Cardiac muscle cell (in vitro differentiated cells and primary cell): ENCODE data around the gene NT5DC2. TPM values are rescaled to one million over a fixed set of nuclear protein-coding genes. Genes with fewer than 3 reads are reported as not detected.

ENCODE experiments used
- DNase-seq, 2 donors: peaks; one replicate each; pipeline versions ENCODE4 v3.0.0 to v3.0.0-alpha.2; 2010 to 2017; ENCODE audit warnings: low read depth in 1 of 2, low spot score in 1 of 2
- H3K27ac ChIP-seq: fragments of 200-600 bp; sonication (generic); 2 replicates; pipeline ENCODE4 v1.5.1; 2016
- H3K27me3 ChIP-seq: fragments of 200-600 bp; sonication (generic); 2 replicates; pipeline ENCODE4 v1.6.0; 2016; ENCODE audit warnings: control low read depth
- H3K36me3 ChIP-seq: fragments of 200-600 bp; sonication (generic); 2 replicates; pipeline ENCODE4 v1.5.1; 2016; ENCODE audit warnings: control low read depth
- H3K4me1 ChIP-seq: fragments of 200-600 bp; sonication (generic); 2 replicates; pipeline ENCODE4 v1.8.1; 2017; ENCODE audit warnings: low read depth, mild to moderate bottlenecking, mixed run types
- H3K4me3 ChIP-seq: fragments of 200-600 bp; sonication (generic); 2 replicates; pipeline ENCODE4 v1.5.1; 2016; ENCODE audit warnings: mild to moderate bottlenecking
- H3K9me3 ChIP-seq: fragments of 200-600 bp; sonication (generic); 2 replicates; pipeline ENCODE4 v1.5.1; 2017; ENCODE audit warnings: low read depth, mild to moderate bottlenecking, control low read depth
- CTCF ChIP-seq: IDR thresholded peaks from 2 replicates; pipeline ENCODE4 v1.5.1; 2012; ENCODE audit warnings: low read depth, mild to moderate bottlenecking, low read length
- polyA plus RNA-seq: library from polyadenylated mRNA; unstranded; fragments of >200 nt; fragmentation: Nextera tagmentation; extraction: Ambion mirVana; gene quantifications from 2 replicates; pipeline ENCODE4 v1.2.1, GENCODE V29; 2016
- total RNA-seq: library from RNA; depleted of rRNA; stranded (reverse); fragments of >200 nt; gene quantifications from 2 replicates; pipeline ENCODE4 v1.2.3, GENCODE V29; 2016

Gene NT5DC2
- total and polyA plus RNA-seq, 2 experiments from 2014 or later = 120 to 233 TPM

- no peak overlapping the region for H3K27ac ChIP-seq
- no peaks in the 10 kb centered on the region for H3K4me1 ChIP-seq
- H3K36me3 ChIP-seq = peaks cover 5% of the 10 kb centered on the region
- H3K9me3 ChIP-seq = no peaks in the 10 kb centered on the region
- no peak for DNase-seq
- no peak overlapping the region for H3K4me3 ChIP-seq
- no peaks in the 10 kb centered on the region for H3K27me3 ChIP-seq
- TF ChIP-seq CTCF = no peak
These were observed 11.6 kb downstream of the NT5DC2 start for GRCh38 chr3:52521881-52522650.

- H3K27me3 ChIP-seq = no peaks in the 10 kb centered on the region
- no peak for TF ChIP-seq CTCF
These were observed 12.2 kb downstream of the NT5DC2 start for GRCh38 chr3:52521488-52521824.

GRCh38 chr3:52520716-52521487 is 12.8 kb downstream of the NT5DC2 start:
- TF ChIP-seq CTCF = no peak
- no peak overlapping the region for H3K27ac ChIP-seq
- peaks cover 5% of the 10 kb centered on the region for H3K36me3 ChIP-seq
- no peak overlapping the region for H3K4me3 ChIP-seq
- DNase-seq = no peak
- H3K9me3 ChIP-seq = no peaks in the 10 kb centered on the region
- no peaks in the 10 kb centered on the region for H3K4me1 ChIP-seq
- H3K27me3 ChIP-seq = no peaks in the 10 kb centered on the region

More at GRCh38 chr3:52521488-52521824, 12.2 kb downstream of the NT5DC2 start:
- Histone ChIP-seq H3K9me3 (no peaks in the 10 kb centered on the region), H3K27ac (no peak overlapping the region), H3K4me3 (no peak overlapping the region), H3K4me1 (no peaks in the 10 kb centered on the region), H3K36me3 (peaks cover 5% of the 10 kb centered on the region)
- DNase-seq = no peak

- Histone ChIP-seq H3K27me3 (no peaks in the 10 kb centered on the region), H3K27ac (no peak overlapping the region), H3K4me1 (no peaks in the 10 kb centered on the region), H3K9me3 (no peaks in the 10 kb centered on the region), H3K36me3 (peaks cover 5% of the 10 kb centered on the region), H3K4me3 (no peak overlapping the region)
- TF ChIP-seq CTCF = no peak
- DNase-seq = no peak
These were observed 13.5 kb downstream of the NT5DC2 start for GRCh38 chr3:52520141-52520667.

- H3K36me3 ChIP-seq = peaks cover 5% of the 10 kb centered on the region
- no peak overlapping the region for H3K27ac ChIP-seq
- H3K27me3 ChIP-seq = no peaks in the 10 kb centered on the region
- H3K4me1 ChIP-seq = no peaks in the 10 kb centered on the region
- TF ChIP-seq CTCF = no peak
- no peak overlapping the region for H3K4me3 ChIP-seq
- no peak for DNase-seq
- no peaks in the 10 kb centered on the region for H3K9me3 ChIP-seq
These were observed 14.1 kb downstream of the NT5DC2 start for GRCh38 chr3:52519445-52520140.
